ENCODE measurements around the gene SLC34A3.
A peak's percentile ranks its signal among the peaks of the same experiment; 100 is the strongest.

SLC34A3 gene

DNA sequence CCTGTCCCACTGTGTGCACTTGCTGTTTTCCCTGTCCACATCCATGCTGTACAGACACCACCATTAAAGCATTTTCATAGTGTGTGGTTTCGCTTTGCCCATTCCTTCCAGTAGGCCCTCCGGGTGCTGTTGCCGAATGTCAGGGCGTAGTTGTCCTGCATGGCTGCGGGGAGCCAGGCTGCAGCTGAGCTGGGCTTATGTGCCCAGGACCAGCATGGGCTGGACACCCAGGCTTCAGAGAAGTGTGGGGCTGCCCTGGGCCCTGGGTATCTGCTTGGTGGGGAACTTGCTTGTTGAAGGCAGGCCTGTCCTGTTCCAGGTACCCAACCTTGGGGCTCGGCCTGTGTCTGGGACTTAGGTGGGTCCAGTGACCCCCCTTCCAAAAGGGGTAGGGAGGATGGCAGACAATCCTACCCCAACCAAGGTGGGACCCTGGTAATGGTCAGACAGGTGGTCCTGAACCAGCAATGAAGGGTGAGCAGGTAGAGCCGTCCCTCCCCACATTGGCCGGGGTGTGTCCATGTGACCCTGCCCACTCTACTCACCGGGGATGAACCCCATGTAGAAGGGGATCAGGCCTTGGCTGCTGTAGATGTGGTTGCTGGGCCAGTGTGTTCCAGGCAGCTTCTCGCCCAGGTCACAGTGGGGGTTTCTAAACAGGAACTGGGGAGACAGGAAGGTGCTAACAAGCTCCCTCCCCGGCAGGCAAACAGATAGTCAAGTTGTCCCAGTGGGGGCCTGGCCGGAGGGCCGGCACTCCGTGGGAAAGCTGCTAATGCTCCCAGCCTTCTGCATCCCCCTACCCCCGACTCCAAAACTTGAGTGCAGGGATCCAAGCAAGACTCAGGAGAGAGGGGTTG is 13.2 kb downstream of the SLC34A3 start:
- DNase-seq (ENCODE audit: low spot score) = no peak
- Histone ChIP-seq H3K9me3 (ENCODE audit: severe bottlenecking) (no peaks in the 10 kb centered on the region), H3K27ac (ENCODE audit: poor library complexity, severe bottlenecking) (peak overlapping the region; percentile 91), H3K4me3 (ENCODE audit: severe bottlenecking) (no peak overlapping the region), H3K36me3 (ENCODE audit: low read depth) (peaks cover 25% of the 10 kb centered on the region), H3K27me3 (ENCODE audit: insufficient read depth, poor library complexity, severe bottlenecking) (no peaks in the 10 kb centered on the region), H3K4me1 (ENCODE audit: insufficient read depth, poor library complexity, severe bottlenecking) (peaks cover 6% of the 10 kb centered on the region)
- TF ChIP-seq, protein P1, sequence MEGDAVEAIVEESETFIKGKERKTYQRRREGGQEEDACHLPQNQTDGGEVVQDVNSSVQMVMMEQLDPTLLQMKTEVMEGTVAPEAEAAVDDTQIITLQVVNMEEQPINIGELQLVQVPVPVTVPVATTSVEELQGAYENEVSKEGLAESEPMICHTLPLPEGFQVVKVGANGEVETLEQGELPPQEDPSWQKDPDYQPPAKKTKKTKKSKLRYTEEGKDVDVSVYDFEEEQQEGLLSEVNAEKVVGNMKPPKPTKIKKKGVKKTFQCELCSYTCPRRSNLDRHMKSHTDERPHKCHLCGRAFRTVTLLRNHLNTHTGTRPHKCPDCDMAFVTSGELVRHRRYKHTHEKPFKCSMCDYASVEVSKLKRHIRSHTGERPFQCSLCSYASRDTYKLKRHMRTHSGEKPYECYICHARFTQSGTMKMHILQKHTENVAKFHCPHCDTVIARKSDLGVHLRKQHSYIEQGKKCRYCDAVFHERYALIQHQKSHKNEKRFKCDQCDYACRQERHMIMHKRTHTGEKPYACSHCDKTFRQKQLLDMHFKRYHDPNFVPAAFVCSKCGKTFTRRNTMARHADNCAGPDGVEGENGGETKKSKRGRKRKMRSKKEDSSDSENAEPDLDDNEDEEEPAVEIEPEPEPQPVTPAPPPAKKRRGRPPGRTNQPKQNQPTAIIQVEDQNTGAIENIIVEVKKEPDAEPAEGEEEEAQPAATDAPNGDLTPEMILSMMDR (IDR thresholded peaks at IDR 0.05; ENCODE audit: poor library complexity, severe bottlenecking) = no peak
- peak; percentile 5; the same call in 2 of the 3 replicates for ATAC-seq (ENCODE audit: low read depth)

DNA sequence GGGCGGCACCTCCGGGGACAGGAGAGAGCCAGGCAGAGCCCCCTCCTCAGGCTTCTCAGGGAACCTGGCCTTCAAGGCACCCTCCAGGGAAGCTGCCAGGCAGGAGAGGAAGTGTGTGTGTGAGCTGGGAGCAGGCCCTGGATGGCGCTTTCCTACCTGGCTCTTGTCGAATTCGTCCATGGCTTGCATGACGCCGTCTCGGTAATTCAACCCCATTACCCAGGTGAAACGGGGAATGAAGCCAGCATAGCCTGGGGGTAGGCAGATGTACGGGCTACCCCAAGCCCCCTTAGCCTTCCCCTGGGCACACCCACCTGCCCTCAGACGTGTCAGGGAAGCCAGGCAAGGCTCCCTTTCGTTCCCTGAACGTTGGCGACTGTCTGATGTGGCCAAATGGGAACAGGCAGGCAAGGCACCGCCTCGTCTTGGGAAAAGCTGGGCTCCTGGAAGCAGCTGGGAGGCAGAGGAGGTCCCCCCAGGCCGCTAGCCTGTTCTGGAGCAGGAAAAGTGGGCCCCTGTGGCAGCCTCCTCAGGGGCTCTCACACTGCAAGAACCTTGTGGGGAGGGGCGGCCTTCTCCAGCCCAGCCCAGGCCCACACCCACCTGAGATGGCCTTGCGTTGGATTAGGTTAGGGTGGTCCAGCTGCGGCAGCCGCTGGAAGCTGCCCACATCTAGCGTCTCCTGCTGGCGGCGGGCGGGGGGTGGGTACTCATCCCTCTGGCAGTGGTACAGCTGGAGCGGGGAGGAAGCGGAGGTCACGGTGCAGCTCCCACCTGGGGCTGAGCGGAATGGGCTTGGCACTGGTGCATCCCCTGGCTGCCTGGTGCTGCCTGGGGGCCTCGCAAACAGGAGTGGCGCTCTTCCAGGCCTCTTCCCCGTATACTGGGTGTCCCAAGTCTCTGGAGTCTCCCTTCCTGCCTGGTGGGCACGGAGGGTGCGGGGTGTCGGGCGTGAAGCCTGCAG is 14.1 kb downstream of the SLC34A3 start:
- no peak overlapping the region for H3K4me3 ChIP-seq (ENCODE audit: severe bottlenecking)
- H3K27ac ChIP-seq (ENCODE audit: poor library complexity, severe bottlenecking) = peak overlapping the region; percentile 91
- ATAC-seq (ENCODE audit: low read depth) (peak; percentile 0; the same call in 1 of the 3 replicates), DNase-seq (ENCODE audit: low spot score) (no peak)
- TF ChIP-seq, protein P1 (IDR thresholded peaks at IDR 0.05; ENCODE audit: poor library complexity, severe bottlenecking) = no peak
- H3K27me3 ChIP-seq (ENCODE audit: insufficient read depth, poor library complexity, severe bottlenecking) = no peaks in the 10 kb centered on the region
- H3K9me3 ChIP-seq (ENCODE audit: severe bottlenecking) = no peaks in the 10 kb centered on the region
- H3K36me3 ChIP-seq (ENCODE audit: low read depth) = peaks cover 25% of the 10 kb centered on the region
- peaks cover 6% of the 10 kb centered on the region for H3K4me1 ChIP-seq (ENCODE audit: insufficient read depth, poor library complexity, severe bottlenecking)

DNA sequence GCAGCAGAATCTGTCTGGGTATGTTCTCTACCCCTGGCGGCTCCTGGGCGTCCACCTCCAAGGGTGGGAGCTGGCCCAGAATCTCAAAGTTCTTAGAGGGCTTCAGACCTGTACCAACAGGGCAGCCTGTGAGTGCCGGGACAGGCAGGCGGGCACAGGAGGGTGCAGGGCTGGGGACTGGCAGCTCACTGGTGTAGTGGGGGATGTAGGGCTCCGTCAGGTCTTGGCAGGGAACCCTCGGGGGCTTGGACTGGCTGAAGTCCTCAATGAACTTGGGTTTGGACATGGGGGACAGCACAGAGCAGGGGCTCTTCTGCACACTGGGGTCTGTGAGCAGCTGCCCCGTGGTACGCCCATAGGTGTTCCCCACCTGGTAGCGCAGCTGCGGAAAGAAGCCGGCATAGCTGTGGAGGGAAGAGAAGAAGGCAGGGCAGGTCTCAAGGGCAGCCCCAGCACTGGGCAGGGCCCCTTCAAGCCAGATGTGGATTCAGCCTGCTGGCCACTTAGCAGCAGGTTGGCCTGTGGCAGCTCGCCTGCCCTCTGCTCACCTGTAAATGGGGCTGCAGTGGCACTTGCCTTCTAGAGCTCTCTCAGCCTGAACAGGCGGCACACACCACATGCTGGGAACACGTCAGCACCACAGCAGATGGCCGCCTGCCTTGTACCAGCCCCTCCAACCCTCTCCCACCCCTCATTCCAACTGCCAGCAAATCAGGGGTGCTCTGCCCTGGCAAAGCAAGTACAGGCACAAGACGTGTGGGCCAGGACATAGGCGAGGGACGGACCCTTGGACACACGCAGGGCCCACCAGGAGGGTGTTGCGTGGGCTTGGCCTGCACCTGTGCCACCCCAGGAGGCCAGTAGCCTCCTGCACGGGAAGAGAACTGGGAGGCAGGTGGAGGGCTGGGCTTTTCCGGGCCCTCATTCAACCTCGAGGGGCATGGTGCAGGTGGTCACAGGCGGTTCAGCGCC is 15.0 kb downstream of the SLC34A3 start:
- TF ChIP-seq, protein P1 (IDR thresholded peaks at IDR 0.05; ENCODE audit: poor library complexity, severe bottlenecking) = no peak
- DNase-seq (ENCODE audit: low spot score) = no peak
- Histone ChIP-seq H3K4me3 (ENCODE audit: severe bottlenecking) (no peak overlapping the region), H3K27ac (ENCODE audit: poor library complexity, severe bottlenecking) (no peak overlapping the region), H3K36me3 (ENCODE audit: low read depth) (peaks cover 25% of the 10 kb centered on the region), H3K27me3 (ENCODE audit: insufficient read depth, poor library complexity, severe bottlenecking) (no peaks in the 10 kb centered on the region), H3K9me3 (ENCODE audit: severe bottlenecking) (no peaks in the 10 kb centered on the region), H3K4me1 (ENCODE audit: insufficient read depth, poor library complexity, severe bottlenecking) (peaks cover 6% of the 10 kb centered on the region)
- ATAC-seq (ENCODE audit: low read depth) = no peak

DNA sequence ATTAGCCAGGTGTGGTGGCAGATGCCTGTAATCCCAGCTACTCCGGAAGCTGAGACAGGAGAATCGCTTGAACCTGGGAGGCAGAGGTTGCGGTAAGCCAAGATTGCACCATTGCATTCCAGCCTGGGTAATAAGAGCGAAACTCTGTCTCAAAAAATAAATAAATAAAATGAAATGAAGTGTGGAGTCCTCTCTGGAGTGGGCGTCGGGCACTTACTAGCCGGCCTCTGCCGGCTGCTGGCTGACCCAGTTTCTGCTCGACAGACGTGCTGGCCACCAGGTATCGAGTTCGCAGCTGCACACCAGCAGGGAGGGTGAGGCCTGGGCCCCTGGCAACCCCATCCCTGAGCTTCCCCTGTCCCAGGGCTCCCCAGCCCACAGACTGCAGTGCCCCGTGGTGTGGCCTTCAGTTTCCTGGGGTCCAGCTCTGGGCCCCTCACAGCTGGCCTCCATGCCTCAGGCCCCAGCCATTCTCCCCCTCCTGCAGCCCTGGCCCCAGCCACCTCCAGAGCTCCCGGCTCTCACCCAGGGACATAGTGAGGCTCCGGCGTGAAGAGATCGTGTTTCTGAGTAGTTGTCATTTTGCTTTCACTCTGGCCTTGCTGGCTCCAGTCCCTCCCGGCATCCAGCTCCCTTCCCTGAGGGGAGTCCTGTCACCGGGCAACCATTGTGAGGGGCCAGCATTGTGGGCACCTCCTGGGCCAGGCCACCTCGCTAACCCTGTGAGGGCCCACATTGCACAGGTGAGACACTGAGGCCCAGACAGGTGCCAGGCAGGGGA is 16.6 kb downstream of the SLC34A3 start:
- H3K27me3 ChIP-seq (ENCODE audit: insufficient read depth, poor library complexity, severe bottlenecking) = no peaks in the 10 kb centered on the region

More for the DNA sequence above, 16.6 kb downstream of the SLC34A3 start:
- no peak for ATAC-seq (ENCODE audit: low read depth)
- peaks cover 17% of the 10 kb centered on the region for H3K36me3 ChIP-seq (ENCODE audit: low read depth)
- DNase-seq (ENCODE audit: low spot score) = no peak
- H3K9me3 ChIP-seq (ENCODE audit: severe bottlenecking) = no peaks in the 10 kb centered on the region
- no peak overlapping the region for H3K27ac ChIP-seq (ENCODE audit: poor library complexity, severe bottlenecking)
- peaks cover 6% of the 10 kb centered on the region for H3K4me1 ChIP-seq (ENCODE audit: insufficient read depth, poor library complexity, severe bottlenecking)
- TF ChIP-seq, protein P1 (IDR thresholded peaks at IDR 0.05; ENCODE audit: poor library complexity, severe bottlenecking) = no peak
- no peak overlapping the region for H3K4me3 ChIP-seq (ENCODE audit: severe bottlenecking)

Measured in RWPE2 (cell line).